ENCODE results near the gene ACOT7.
"Not testable (repeated sequence)": the region's sequence is repeated elsewhere in the genome, so short reads cannot be mapped to it uniquely, and the experiment has no call there.

ACOT7 gene

GRCh38 chr1:6309564-6309963 lies 84.0 kb downstream of the ACOT7 start:
- no peak overlapping the region for H3K4me2 ChIP-seq (ENCODE audit: low read depth, low read length, poor library complexity, severe bottlenecking)
- no peaks in the 10 kb centered on the region for H3K4me1 ChIP-seq (ENCODE audit: insufficient read depth, low read length, poor library complexity, severe bottlenecking)
- no peak overlapping the region for H2AFZ ChIP-seq (ENCODE audit: low read length)
- no peaks in the 10 kb centered on the region for H3K27me3 ChIP-seq (ENCODE audit: insufficient read depth, low read length, poor library complexity, severe bottlenecking)
- H3F3A ChIP-seq (ENCODE audit: low read depth), result no peaks in the 10 kb centered on the region
- H3K79me2 ChIP-seq (ENCODE audit: insufficient read depth, low read length), result no peaks in the 10 kb centered on the region
- peaks cover 13% of the 10 kb centered on the region; the same call in 1 of the 2 replicates for H3K36me3 ChIP-seq (ENCODE audit: insufficient read depth, low read length)
- H3K9me2 ChIP-seq (replicated peaks; ENCODE audit: low read depth, low read length), result no peaks in the 10 kb centered on the region
- no peak overlapping the region for H3K4me3 ChIP-seq (ENCODE audit: low read length, poor library complexity, severe bottlenecking)
- no peaks in the 10 kb centered on the region for H4K20me1 ChIP-seq (ENCODE audit: insufficient read depth, low read length, poor library complexity, severe bottlenecking)
- no peaks in the 10 kb centered on the region for H3K9me3 ChIP-seq (ENCODE audit: insufficient read depth, low read depth, low read length)
- H3K9ac ChIP-seq (ENCODE audit: low read depth, low read length, poor library complexity, severe bottlenecking), result no peak overlapping the region
- TF ChIP-seq EZH2phosphoT487 (IDR thresholded peaks at IDR 0.05; ENCODE audit: borderline replicate concordance) (no peak), CTCF (conservative IDR thresholded peaks at IDR 0.05; ENCODE audit: low read length) (no peak)

GRCh38 chr1:6308449-6308848 lies 85.1 kb downstream of the ACOT7 start:
- H3K9me3 ChIP-seq (ENCODE audit: insufficient read depth, low read depth, low read length), result no peaks in the 10 kb centered on the region
- no peaks in the 10 kb centered on the region for H4K20me1 ChIP-seq (ENCODE audit: insufficient read depth, low read length, poor library complexity, severe bottlenecking)
- H3K9ac ChIP-seq (ENCODE audit: low read depth, low read length, poor library complexity, severe bottlenecking), result no peak overlapping the region
- no peaks in the 10 kb centered on the region for H3F3A ChIP-seq (ENCODE audit: low read depth)
- peaks cover 10% of the 10 kb centered on the region; the same call in 1 of the 2 replicates for H3K36me3 ChIP-seq (ENCODE audit: insufficient read depth, low read length)
- TF ChIP-seq CTCF (conservative IDR thresholded peaks at IDR 0.05; ENCODE audit: low read length) (no peak), EZH2phosphoT487 (IDR thresholded peaks at IDR 0.05; ENCODE audit: borderline replicate concordance) (no peak)
- H3K27me3 ChIP-seq (ENCODE audit: insufficient read depth, low read length, poor library complexity, severe bottlenecking), result no peaks in the 10 kb centered on the region
- no peaks in the 10 kb centered on the region for H3K9me2 ChIP-seq (replicated peaks; ENCODE audit: low read depth, low read length)
- no peaks in the 10 kb centered on the region for H3K79me2 ChIP-seq (ENCODE audit: insufficient read depth, low read length)
- H3K4me1 ChIP-seq (ENCODE audit: insufficient read depth, low read length, poor library complexity, severe bottlenecking), result no peaks in the 10 kb centered on the region
- no peak overlapping the region for H3K4me2 ChIP-seq (ENCODE audit: low read depth, low read length, poor library complexity, severe bottlenecking)
- no peak overlapping the region for H2AFZ ChIP-seq (ENCODE audit: low read length)
- H3K4me3 ChIP-seq (ENCODE audit: low read length, poor library complexity, severe bottlenecking), result no peak overlapping the region

GRCh38 chr1:6307682-6308081 lies 85.9 kb downstream of the ACOT7 start:
- H2AFZ ChIP-seq (ENCODE audit: low read length); H3K27me3 ChIP-seq (ENCODE audit: insufficient read depth, low read length, poor library complexity, severe bottlenecking); H3K9me2 ChIP-seq (replicated peaks; ENCODE audit: low read depth, low read length); H3K9ac ChIP-seq (ENCODE audit: low read depth, low read length, poor library complexity, severe bottlenecking); H3K4me3 ChIP-seq (ENCODE audit: low read length, poor library complexity, severe bottlenecking); H3K4me1 ChIP-seq (ENCODE audit: insufficient read depth, low read length, poor library complexity, severe bottlenecking); H4K20me1 ChIP-seq (ENCODE audit: insufficient read depth, low read length, poor library complexity, severe bottlenecking); H3K4me2 ChIP-seq (ENCODE audit: low read depth, low read length, poor library complexity, severe bottlenecking); H3K9me3 ChIP-seq (ENCODE audit: insufficient read depth, low read depth, low read length); H3F3A ChIP-seq (ENCODE audit: low read depth); H3K79me2 ChIP-seq (ENCODE audit: insufficient read depth, low read length): not testable (repeated sequence)
- peaks cover 10% of the 10 kb centered on the region; the same call in 1 of the 2 replicates for H3K36me3 ChIP-seq (ENCODE audit: insufficient read depth, low read length)

GRCh38 chr1:6307099-6307498 lies 86.5 kb downstream of the ACOT7 start:
- Histone ChIP-seq H3K4me1 (ENCODE audit: insufficient read depth, low read length, poor library complexity, severe bottlenecking) (no peaks in the 10 kb centered on the region), H3K36me3 (ENCODE audit: insufficient read depth, low read length) (peaks cover 10% of the 10 kb centered on the region; the same call in 1 of the 2 replicates), H3K9me2 (replicated peaks; ENCODE audit: low read depth, low read length) (no peaks in the 10 kb centered on the region), H3K27me3 (ENCODE audit: insufficient read depth, low read length, poor library complexity, severe bottlenecking) (no peaks in the 10 kb centered on the region), H3K4me3 (ENCODE audit: low read length, poor library complexity, severe bottlenecking) (no peak overlapping the region), H3K9ac (ENCODE audit: low read depth, low read length, poor library complexity, severe bottlenecking) (no peak overlapping the region), H3K79me2 (ENCODE audit: insufficient read depth, low read length) (no peaks in the 10 kb centered on the region), H4K20me1 (ENCODE audit: insufficient read depth, low read length, poor library complexity, severe bottlenecking) (no peaks in the 10 kb centered on the region), H3K4me2 (ENCODE audit: low read depth, low read length, poor library complexity, severe bottlenecking) (no peak overlapping the region), H2AFZ (ENCODE audit: low read length) (no peak overlapping the region), H3K9me3 (ENCODE audit: insufficient read depth, low read depth, low read length) (no peaks in the 10 kb centered on the region), H3F3A (ENCODE audit: low read depth) (no peaks in the 10 kb centered on the region)
- TF ChIP-seq CTCF (conservative IDR thresholded peaks at IDR 0.05; ENCODE audit: low read length), result no peak
- TF ChIP-seq EZH2phosphoT487 (IDR thresholded peaks at IDR 0.05; ENCODE audit: borderline replicate concordance), result no peak

All from Loucy (cell line).